ENCODE measurements around the gene RBM15B.

The RBM15B gene

GRCh38 chr3:51378065-51378464 is 13.0 kb upstream of the RBM15B start:
- no peak for DNase-seq (ENCODE audit: low spot score)

- no peak for DNase-seq (ENCODE audit: low spot score)
These were observed 12.4 kb upstream of the RBM15B start for GRCh38 chr3:51378726-51379125.

- DNase-seq (ENCODE audit: low spot score), result no peak
These were observed 11.8 kb upstream of the RBM15B start for GRCh38 chr3:51379301-51379700.

- no peak for DNase-seq (ENCODE audit: low spot score)
These were observed 11.2 kb upstream of the RBM15B start for GRCh38 chr3:51379746-51380455.

GRCh38 chr3:51380601-51381332 is 10.3 kb upstream of the RBM15B start:
- no peak for DNase-seq (ENCODE audit: low spot score)

- DNase-seq (ENCODE audit: low spot score), result no peak
These were observed 9.8 kb upstream of the RBM15B start for GRCh38 chr3:51381333-51381705.

GRCh38 chr3:51382076-51382745 is 8.9 kb upstream of the RBM15B start:
- DNase-seq (ENCODE audit: low spot score), result no peak

- DNase-seq (ENCODE audit: low spot score), result no peak
These were observed 8.0 kb upstream of the RBM15B start for GRCh38 chr3:51382947-51383578.

GRCh38 chr3:51384055-51384725 is 6.9 kb upstream of the RBM15B start:
- no peak for DNase-seq (ENCODE audit: low spot score)

- DNase-seq (ENCODE audit: low spot score), result peak; percentile 98
These were observed 6.2 kb upstream of the RBM15B start, which contains the start of gene MANF for GRCh38 chr3:51384726-51385473. MANF (plus strand) TSS chr3:51385291; CDS start chr3:51385343, 52 bp downstream.

GRCh38 chr3:51385621-51386091 is 5.4 kb upstream of the RBM15B start:
- peak; percentile 23 for DNase-seq (ENCODE audit: low spot score)

GRCh38 chr3:51386159-51386851 is 4.8 kb upstream of the RBM15B start:
- DNase-seq (ENCODE audit: low spot score), result peak; percentile 20

- DNase-seq (ENCODE audit: low spot score), result no peak
These were observed 4.2 kb upstream of the RBM15B start for GRCh38 chr3:51386852-51387229.

GRCh38 chr3:51387281-51387680 is 3.8 kb upstream of the RBM15B start:
- peak; percentile 69 for DNase-seq (ENCODE audit: low spot score)

GRCh38 chr3:51388286-51389029 is 2.6 kb upstream of the RBM15B start:
- no peak for DNase-seq (ENCODE audit: low spot score)

GRCh38 chr3:51389423-51390183 is 1.5 kb upstream of the RBM15B start:
- DNase-seq (ENCODE audit: low spot score), result peak; percentile 70

- no peak for DNase-seq (ENCODE audit: low spot score)
These were observed 625 bp upstream of the RBM15B start for GRCh38 chr3:51390246-51391074.

Data from hematopoietic multipotent progenitor cell treated with erythropoietin and hydrocortisone succinate and interleukin-3 and kit ligand, for 17 days (in vitro differentiated cells).